Activated effector memory CD4-positive, alpha-beta T cell treated with Interleukin-2 at 50 U/mL for 16 hours (primary cell): Measurements from ENCODE around the gene SLC1A3.

ENCODE experiments used
- DNase-seq: peaks from one replicate; pipeline ENCODE4 v3.0.0-alpha.2; 2020

SLC1A3 gene

GRCh38 chr5:36722900-36723299 lies 116.5 kb downstream of the SLC1A3 start:
- DNase-seq = no peak

- no peak for DNase-seq
Measured at GRCh38 chr5:36723912-36724311, 117.5 kb downstream of the SLC1A3 start.

DNA sequence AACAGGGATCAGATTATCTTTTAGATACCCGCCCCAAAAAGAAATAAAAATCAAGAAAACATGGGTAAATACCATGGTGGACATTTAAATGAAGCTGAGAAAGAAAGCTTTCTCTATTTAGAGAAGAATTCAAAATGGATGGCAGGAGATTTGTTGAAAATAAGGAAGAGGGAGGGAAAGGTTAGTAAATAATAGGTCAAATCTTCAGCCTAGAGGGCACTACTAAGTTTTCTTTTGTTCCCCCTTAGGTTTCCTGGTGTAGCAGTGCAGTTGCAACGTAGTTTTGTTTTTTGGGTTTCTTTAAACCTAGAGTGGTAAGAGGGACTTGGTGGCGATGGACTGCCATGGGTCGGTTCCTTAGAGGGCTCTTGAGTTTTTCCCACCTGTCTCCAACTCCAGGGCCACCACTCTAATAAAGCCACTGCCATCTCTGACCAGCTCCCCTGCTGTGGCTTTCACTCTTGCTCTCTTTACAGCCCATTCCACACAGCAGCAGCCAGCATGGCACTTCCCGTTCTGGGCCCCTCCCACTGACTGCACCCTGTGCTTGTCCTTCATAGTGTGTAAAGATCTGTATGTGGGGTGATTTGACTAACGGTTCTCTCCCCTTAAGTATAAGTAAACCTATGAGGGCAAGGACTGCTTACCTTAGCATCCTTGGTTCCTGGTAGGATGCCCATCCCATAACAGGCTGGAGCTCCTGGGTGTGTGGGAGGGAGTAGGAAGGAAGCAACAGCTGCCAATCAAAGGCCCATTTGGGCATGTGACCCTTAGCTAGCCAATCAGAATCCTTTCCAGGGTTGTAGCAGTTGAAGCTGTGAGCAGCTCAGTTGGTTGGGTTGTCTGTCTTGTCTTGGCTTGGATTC lies 118.3 kb downstream of the SLC1A3 start:
- no peak for DNase-seq

DNA sequence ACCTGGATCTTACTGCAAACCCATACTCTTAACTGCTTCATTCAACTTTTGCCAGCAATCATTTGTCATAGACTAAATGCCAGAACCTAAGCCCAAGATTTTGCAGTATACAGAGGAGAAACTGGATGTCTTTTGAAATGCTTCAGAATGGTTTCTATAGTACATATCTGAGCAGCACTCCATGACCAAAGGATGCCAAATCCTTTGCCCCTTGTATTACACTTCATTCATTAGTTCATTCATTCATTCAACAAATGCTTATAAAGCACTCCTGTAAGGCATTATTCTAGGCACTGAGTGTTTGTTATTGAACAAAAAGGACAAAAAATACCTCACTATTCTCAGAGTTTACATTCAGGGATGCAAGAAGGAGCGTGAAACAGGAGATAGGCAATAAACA lies 119.9 kb downstream of the SLC1A3 start:
- DNase-seq = no peak

DNA sequence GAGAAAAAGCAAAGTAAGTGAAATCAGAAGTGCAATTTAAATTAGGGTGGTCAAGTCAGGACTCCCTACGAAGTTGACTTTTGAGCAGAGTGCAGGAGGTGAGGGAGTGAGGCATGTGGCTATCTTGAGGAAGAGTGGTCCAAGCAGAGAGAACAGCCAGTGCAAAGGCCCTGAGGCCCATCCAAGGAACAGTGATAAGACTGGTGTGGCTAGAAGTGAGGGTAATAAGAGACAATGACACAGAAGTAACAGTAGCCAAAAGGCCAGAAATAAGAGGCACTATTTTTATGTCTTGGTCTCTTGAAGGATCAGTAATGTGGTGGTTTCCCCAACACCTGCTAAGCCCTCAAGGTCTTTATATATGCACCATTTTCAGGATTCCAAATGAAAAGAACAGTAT lies 120.4 kb downstream of the SLC1A3 start:
- no peak for DNase-seq

DNA sequence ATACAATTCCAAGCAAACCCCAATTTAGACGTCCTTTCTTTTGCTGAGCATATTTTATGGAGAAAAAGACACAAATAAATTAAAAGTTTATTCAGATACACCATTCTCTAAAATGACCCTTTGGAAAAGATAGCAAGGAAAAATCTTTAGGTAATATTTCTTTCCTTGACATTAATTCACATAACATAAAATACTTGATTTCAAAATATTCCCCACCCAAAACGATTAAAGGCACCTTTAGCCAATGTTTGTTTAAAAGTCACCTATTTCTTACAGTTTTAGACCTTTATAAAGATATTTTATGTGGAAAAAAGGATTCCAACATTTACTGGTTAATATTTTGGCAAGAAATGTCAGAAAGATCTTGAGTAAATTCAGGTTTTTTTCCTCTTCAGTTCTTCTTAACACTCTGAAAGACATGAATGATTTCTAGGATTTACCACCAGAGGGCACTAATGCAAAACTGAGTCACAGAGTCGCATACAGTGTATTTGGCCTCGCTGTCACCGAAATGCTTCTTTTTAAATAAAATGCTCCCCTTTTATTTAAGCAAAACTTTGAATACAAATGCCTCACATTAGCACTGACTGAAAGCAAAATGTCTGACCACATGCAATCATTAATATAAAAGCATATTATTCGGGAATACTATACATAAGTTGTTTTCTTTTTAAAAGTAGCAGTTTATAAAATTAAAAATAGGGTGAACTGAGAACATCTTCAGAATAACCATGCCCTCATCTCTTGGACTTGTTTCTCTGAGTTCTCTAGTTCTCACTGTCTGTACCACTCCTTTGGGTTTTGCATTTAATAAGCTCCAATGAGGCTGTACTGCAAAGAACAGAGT lies 122.5 kb downstream of the SLC1A3 start:
- DNase-seq = no peak

DNA sequence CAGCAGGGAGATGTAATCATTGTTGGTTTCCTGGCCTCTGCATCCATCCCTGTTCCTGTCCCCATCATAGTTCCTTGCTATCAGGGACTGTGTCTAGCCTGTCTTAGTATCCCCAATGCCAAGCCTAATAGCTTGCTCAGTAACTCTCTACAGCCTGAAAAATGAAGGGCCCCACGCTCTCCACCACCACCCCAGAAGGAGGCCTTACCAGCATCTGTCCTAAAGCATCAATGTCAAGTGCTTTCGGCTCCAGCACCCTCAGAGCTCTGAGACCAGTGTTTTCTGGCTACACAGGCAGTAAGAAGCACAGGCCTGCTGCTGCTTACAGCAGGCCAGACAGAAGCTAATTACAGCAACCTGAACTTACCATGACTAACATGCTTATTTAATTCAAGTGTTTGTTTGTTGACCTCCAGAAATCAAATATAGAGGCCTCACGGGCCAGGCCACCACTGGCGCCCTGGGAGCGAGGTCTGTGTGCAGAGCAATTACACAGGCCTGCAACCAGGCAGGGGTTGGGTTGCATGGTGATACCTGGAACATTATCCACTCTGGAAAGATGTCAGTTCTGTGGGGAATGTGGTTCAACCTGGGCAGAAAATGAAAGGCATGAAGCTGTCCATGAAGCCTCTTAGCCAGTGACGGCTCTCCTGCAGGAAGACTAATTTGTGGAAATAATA lies 124.3 kb downstream of the SLC1A3 start:
- DNase-seq = no peak

GRCh38 chr5:36733183-36733582 lies 126.8 kb downstream of the SLC1A3 start:
- no peak for DNase-seq

GRCh38 chr5:36734422-36734821 lies 128.0 kb downstream of the SLC1A3 start:
- DNase-seq = no peak

GRCh38 chr5:36735891-36736290 lies 129.5 kb downstream of the SLC1A3 start:
- no peak for DNase-seq
